ENCODE results near the gene MAPKAPK2. TPM values are rescaled to one million over a fixed set of nuclear protein-coding genes. Genes with fewer than 3 reads are reported as not detected.
"Not testable (repeated sequence)": the region's sequence is repeated elsewhere in the genome, so short reads cannot be mapped to it uniquely, and the experiment has no call there.

Gene MAPKAPK2
- total RNA-seq, 4 donors from 2014 or later: 45.0 to 77.4 (median 55.5) TPM

DNA sequence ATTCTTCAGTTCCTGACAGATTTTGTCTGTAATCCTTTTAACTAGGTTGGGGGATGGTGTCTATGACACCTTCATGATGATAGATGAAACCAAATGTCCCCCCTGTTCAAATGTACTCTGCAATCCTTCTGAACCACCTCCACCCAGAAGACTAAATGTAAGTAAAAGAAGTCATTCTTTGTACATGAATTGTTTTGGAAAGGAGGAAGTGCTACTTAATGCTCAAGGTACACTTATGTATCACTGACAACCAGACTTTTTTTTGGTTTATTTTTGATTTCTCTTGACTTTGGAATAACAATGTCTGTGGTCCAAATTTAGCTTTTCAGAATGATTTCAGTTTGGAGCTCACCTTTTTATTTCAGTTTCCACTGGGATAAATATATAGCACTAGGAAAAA is 47.1 kb upstream of the MAPKAPK2 start:
- H3K36me3 ChIP-seq: peaks cover 0 to 10% of the 10 kb centered on the region in 2 donors
- no peak overlapping the region for H3K4me3 ChIP-seq
- H3K4me1 ChIP-seq: peaks cover 0 to 44% (median 16%) of the 10 kb centered on the region in 3 donors
- H3K9me3 ChIP-seq: no peaks in the 10 kb centered on the region
- TF ChIP-seq EP300 (IDR thresholded peaks at IDR 0.05) (no peak), POLR2A (IDR thresholded peaks at IDR 0.05) (no peak), POLR2AphosphoS5 (IDR thresholded peaks at IDR 0.05) (no peak)
- TF ChIP-seq, protein P1, sequence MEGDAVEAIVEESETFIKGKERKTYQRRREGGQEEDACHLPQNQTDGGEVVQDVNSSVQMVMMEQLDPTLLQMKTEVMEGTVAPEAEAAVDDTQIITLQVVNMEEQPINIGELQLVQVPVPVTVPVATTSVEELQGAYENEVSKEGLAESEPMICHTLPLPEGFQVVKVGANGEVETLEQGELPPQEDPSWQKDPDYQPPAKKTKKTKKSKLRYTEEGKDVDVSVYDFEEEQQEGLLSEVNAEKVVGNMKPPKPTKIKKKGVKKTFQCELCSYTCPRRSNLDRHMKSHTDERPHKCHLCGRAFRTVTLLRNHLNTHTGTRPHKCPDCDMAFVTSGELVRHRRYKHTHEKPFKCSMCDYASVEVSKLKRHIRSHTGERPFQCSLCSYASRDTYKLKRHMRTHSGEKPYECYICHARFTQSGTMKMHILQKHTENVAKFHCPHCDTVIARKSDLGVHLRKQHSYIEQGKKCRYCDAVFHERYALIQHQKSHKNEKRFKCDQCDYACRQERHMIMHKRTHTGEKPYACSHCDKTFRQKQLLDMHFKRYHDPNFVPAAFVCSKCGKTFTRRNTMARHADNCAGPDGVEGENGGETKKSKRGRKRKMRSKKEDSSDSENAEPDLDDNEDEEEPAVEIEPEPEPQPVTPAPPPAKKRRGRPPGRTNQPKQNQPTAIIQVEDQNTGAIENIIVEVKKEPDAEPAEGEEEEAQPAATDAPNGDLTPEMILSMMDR (IDR thresholded peaks at IDR 0.05): no peak
- ATAC-seq: no peak
- H3K27me3 ChIP-seq: no peaks in the 10 kb centered on the region
- H3K27ac ChIP-seq: peak overlapping the region in 2 of 4 donors; percentile 84 to 90

DNA sequence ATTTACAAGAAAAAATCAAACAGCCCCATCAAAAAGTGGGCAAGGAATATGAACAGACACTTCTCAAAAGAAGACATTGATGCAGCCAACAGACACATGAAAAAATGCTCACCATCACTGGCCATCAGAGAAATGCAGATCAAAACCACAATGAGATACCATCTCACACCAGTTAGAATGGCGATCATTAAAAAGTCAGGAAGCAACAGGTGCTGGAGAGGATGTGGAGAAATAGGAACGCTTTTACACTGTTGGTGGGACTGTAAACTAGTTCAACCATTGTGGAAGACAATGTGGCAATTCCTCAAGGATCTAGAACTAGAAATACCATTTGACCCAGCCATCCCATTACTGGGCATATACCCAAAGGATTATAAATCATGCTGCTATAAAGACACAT is 42.6 kb upstream of the MAPKAPK2 start:
- H3K9me3 ChIP-seq, H3K27me3 ChIP-seq, H3K4me3 ChIP-seq, ATAC-seq, H3K27ac ChIP-seq: not testable (repeated sequence)
- Histone ChIP-seq H3K4me1 (peaks cover 0 to 10% (median 5%) of the 10 kb centered on the region in 3 donors), H3K36me3 (peaks cover 0 to 25% of the 10 kb centered on the region in 2 donors)
- WGBS, 2 donors (ENCODE audit: low coverage in 1 of 2): 100% methylated on average over 1 of the region's 2 CpGs; no CpG with 5 or more reads in 1 of the 2 donors

DNA sequence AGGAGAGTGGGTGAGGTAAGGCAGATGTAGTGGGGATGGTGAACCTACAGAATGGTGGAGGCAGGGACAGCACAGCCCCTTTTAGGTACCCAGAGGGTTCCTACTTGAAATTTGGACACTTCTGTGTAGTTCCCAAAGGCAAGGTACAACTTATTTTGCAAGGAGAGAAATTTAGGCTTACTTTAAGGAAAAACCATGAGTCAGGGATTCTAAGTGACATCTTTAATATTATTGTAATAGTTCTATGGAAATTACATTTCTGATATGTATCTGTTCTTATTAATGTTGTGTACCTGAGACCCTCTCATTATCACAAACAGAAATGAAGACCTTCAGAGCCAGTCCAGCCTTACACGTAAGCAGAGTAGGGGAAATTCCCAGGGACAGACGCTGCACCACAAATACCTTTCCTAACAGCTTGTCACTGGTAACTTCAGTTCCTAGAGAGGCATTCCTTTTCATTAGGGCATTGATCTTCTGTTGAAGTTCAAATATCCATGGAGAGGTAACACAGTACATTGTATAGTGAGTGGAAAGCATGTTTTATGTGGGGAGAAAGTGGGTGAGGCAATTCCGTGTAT is 41.5 kb upstream of the MAPKAPK2 start:
- H3K36me3 ChIP-seq: peaks cover 3 to 36% of the 10 kb centered on the region in 2 donors
- no peak for ATAC-seq
- H3K4me3 ChIP-seq: no peak overlapping the region
- H3K9me3 ChIP-seq: no peaks in the 10 kb centered on the region
- 67 to 100% methylated on average over 3 of the region's 3 CpGs for WGBS, 2 donors (ENCODE audit: low coverage in 1 of 2)
- no peaks in the 10 kb centered on the region for H3K4me1 ChIP-seq
- TF ChIP-seq, protein P1 (IDR thresholded peaks at IDR 0.05): no peak
- no peak for TF ChIP-seq POLR2AphosphoS5 (IDR thresholded peaks at IDR 0.05)
- TF ChIP-seq EP300 (IDR thresholded peaks at IDR 0.05): no peak
- no peak for TF ChIP-seq POLR2A (IDR thresholded peaks at IDR 0.05)
- H3K27ac ChIP-seq: no peak overlapping the region
- H3K27me3 ChIP-seq: no peaks in the 10 kb centered on the region

DNA sequence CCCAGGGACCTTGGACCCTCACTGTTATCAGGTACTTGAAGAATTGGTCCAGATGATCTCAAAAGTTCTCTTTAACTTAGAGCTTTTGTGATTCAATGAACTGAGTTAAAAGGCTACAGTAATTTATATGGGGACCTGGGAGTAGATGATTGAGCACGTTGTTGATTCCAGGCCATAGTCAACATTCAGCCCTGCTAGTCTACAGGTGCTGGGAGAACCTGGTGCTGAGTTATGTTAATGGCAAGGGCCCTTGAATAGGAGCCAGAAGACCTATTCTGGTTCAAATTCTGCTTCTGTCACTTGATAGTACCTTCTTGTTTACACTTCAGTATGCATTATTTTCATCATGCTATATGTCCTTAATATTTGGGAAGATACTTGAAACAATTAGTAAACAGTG is 38.2 kb upstream of the MAPKAPK2 start:
- TF ChIP-seq POLR2AphosphoS5 (IDR thresholded peaks at IDR 0.05) (no peak), EP300 (IDR thresholded peaks at IDR 0.05) (no peak), POLR2A (IDR thresholded peaks at IDR 0.05) (no peak)
- TF ChIP-seq, protein P1 (IDR thresholded peaks at IDR 0.05): no peak
- ATAC-seq: no peak
- Histone ChIP-seq H3K27ac (no peak overlapping the region), H3K36me3 (peaks cover 3 to 53% of the 10 kb centered on the region in 2 donors), H3K4me3 (no peak overlapping the region), H3K27me3 (no peaks in the 10 kb centered on the region), H3K9me3 (no peaks in the 10 kb centered on the region), H3K4me1 (peaks cover 0 to 5% (median 0%) of the 10 kb centered on the region in 3 donors)
- WGBS, 2 donors (ENCODE audit: low coverage in 1 of 2): 100% methylated on average over 1 of the region's 1 CpG

DNA sequence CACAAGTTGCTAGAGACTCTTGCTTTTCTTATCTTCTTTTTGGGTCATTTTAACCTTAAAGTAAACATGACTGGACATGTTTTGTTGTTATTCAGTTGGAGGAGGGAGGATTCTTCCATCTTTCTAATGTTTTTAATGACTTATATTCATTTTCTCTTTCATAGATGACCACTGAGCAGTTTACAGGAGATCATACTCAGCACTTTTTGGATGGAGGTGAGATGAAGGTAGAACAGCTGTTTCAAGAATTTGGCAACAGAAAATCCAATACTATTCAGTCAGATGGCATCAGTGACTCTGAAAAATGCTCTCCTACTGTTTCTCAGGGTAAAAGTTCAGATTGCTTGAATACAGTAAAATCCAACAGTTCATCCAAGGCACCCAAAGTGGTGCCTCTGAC is 37.5 kb upstream of the MAPKAPK2 start:
- peaks cover 0 to 5% (median 0%) of the 10 kb centered on the region in 3 donors for H3K4me1 ChIP-seq
- no peaks in the 10 kb centered on the region for H3K9me3 ChIP-seq
- no peak for ATAC-seq
- no peak overlapping the region for H3K27ac ChIP-seq
- no peak overlapping the region for H3K4me3 ChIP-seq
- peaks cover 3 to 59% of the 10 kb centered on the region in 2 donors for H3K36me3 ChIP-seq
- no peak for TF ChIP-seq EP300 (IDR thresholded peaks at IDR 0.05)
- no peak for TF ChIP-seq POLR2A (IDR thresholded peaks at IDR 0.05)
- TF ChIP-seq, protein P1 (IDR thresholded peaks at IDR 0.05): no peak
- no peaks in the 10 kb centered on the region for H3K27me3 ChIP-seq
